HT-29 (cell line): Measurements from ENCODE around the gene DBF4B. TPM values are rescaled to one million over a fixed set of nuclear protein-coding genes. Genes with fewer than 3 reads are reported as not detected.
A peak's percentile ranks its signal among the peaks of the same experiment; 100 is the strongest.

ENCODE experiments used
- DNase-seq: peaks from one replicate; pipeline ENCODE4 v3.0.0-alpha.2; 2015; ENCODE audit warnings: low spot score
- total RNA-seq: library from RNA; depleted of rRNA; stranded (reverse); fragments of >200 nt; shearing (Covaris generic); gene quantifications from 2 replicates; pipeline ENCODE4 v1.2.3, GENCODE V29; 2014

The DBF4B gene
- total RNA-seq, 1 experiment from 2014 or later, result 11.8 TPM

DNA sequence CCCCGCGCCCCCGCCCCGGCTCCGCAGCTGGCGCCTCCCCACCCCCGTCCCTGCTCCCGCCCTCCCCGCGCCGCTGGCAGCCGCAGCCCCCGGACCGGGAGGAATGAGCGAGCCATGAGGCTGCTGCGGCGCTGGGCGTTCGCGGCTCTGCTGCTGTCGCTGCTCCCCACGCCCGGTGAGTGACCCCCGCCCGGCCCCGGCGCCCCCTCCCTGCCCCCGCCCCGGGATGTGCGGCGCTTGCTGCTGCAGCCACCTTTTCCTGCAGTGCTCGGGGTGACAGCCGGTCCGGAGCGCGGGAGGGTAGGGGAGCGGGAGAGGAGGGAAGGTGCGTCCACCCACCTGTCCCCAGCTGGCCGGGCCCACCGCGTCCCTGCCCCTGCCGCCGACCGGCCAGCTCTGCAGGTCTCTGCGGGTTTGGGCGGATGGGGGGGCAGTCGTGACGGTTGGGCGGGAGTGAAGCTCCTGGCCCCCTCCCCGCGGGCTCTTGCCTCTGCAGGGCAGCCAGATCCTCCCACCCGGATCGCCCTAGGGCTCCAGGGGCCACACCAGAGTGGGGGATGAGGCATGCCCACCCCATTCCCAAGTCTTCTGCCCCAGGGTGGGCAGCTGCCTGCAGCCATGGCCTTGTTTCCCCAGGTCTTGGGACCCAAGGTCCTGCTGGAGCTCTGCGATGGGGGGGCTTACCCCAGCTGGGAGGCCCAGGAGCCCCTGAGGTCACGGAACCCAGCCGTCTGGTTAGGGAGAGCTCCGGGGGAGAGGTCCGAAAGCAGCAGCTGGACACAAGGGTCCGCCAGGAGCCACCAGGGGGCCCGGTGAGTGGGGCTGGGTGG is 50.8 kb downstream of the DBF4B start:
- DNase-seq, result no peak

DNA sequence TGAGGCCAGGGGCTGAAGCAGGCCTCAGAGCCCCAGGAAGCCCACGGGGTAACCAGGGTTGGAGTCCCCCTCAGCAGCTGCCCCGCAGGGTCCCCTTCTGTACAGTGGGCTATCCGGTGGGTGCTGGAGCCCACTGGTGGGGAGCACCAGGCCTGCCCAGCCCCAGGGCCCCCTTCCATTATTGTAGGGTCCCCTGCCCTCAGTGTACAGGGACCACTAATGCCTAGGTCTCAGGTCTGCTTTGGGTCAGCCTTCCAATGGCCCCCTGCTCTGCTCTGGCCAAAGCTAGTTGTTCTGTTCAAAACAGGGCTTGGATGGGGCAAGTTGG is 51.4 kb downstream of the DBF4B start:
- no peak for DNase-seq

DNA sequence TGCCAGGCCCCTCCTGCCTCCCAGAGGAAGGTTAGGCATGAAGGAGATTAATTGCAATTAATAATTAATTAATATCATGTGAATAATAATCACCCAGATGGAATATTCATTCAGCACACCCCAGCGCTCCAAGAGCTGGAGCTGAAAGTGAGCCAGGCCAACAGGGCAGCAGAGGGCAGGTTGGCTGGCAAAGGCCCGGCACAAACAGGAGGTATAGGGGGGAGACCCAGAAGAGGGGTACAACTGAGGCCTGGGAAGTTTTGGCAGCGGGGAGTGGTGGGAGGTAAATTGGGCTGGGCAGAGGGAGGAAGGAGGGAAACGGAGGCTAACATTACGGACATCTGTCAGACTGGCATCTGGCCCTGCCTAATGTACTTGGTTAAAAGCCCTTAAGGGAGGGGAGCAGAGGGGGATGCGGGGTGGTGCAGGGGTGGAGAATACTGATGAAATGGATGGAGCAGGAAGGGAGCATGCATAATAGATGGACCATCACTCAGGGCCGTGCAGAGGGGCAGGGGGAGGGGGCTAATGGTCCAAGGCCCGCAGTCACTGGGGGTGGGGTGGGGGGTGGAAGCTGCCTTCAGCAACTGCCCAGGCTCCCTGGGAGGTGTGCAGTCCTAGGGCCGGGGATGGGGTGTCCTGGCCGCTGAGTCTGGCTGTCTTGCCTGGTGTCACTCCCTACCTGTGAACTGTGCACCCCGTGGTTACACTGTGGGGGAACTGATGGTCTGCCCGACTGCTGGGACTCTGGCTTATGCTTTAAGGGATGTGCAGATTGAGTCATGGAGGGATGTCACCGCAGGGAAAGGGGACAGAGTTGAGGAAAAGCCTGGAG is 52.2 kb downstream of the DBF4B start:
- no peak for DNase-seq

DNA sequence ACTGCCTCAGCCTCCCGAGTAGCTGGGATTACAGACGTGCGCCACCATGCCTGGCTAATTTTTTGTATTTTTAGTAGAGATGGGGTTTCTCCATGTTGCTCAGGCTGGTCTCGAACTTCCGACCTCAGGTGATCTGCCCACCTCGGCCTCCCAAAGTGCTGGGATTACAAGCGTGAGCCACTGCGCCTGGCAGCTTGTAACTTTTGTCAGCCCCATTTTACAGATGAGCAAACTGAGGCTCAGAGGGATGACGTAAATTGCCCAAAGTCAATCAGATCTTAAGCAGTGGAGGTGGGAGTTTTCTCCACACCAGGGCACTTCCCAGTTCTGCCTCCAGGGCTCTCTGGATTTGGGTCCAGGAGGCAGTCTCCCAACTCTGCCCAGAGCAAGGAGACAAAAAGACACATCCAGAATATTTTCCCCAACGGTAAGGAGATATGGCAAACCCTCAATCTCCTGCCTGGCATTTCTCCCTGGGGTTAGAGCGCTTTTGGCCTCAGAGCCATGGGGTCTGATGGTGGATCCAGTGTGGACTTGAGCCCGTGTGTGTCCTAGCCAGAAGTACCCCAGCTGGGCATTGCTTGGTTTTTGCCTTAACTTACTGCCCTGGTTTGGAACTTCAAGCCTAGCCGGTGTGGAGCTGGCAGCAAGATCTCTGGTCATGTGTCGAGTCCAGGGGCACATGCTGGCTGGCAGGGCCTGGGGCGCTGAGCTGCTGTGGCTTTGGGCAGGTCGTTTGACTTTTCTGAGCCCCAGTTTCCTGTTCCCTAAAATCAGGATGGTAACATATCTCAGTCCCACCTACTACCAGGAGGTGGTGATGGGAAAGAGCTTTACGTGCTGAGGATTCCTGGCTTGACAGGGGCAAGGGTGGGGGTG is 53.7 kb downstream of the DBF4B start:
- DNase-seq, result no peak

DNA sequence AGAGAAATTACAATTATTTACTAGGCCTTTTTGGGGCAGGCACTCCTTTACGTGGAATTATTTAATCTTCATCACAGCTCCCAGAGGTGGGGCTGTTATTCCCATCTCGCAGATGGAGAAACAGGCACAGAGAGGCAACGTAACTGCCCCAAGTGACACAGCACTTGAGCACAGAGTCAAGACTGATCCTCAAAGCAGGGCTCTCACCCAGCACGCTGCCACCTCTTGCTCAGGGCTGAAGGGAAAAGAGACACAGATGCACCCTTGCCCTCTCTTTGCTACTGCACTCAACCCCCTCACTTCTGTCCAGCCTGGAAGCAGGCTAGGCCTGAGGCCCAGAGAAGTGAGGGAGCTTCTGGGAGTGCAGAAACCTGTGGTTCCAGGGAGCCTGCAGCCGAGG is 54.7 kb downstream of the DBF4B start:
- DNase-seq, result no peak

DNA sequence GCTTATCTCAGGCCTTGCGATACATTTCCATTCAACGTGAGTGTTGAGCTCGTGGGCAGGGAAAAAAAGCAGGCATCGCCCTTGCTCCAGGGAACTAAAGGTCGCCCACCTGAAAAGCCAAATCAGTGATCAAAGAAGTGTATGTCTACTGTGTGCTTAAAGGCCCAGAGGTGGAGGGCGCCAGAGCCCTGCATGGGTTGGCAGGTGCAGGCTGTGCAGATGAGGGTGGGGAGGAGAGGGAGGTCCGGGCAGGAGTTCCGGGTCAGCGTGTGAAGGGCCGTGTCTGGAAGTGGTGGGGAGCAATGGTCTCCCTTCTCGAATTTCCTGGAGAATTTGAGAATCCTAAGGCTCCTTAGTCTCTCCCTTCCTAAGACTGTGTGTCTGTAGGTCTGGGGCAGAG is 57.5 kb downstream of the DBF4B start:
- DNase-seq, result no peak

DNA sequence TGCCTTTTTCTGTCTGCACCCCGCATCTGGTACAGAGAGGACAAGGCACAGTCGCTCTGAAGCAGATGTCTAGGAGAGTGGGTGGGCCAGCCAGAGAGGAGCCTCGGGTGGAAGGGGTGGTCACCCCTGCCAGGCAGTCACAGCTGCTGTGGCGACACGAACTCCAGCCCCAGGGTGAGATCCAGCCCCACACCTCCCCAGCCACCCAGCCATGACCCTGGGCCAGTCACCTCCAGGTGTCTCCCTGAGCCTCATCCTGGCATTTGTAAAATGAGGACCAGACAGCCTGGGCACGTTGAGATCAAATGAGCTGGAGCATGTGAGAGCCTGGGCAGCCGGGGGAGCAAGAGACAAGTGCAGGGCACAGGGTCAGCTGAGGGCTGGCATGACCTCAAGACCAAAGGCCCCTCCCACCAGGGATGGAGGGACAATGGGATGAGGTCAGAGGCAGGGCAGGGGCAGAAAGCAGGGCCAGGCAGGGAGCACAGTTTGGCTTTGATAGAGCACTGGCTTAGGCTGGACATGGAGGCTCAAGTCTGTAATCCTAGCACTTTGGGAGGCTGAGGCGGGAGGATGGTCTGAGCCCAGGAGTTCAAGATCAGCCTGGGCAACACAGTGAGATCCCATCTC is 58.1 kb downstream of the DBF4B start:
- DNase-seq, result no peak

DNA sequence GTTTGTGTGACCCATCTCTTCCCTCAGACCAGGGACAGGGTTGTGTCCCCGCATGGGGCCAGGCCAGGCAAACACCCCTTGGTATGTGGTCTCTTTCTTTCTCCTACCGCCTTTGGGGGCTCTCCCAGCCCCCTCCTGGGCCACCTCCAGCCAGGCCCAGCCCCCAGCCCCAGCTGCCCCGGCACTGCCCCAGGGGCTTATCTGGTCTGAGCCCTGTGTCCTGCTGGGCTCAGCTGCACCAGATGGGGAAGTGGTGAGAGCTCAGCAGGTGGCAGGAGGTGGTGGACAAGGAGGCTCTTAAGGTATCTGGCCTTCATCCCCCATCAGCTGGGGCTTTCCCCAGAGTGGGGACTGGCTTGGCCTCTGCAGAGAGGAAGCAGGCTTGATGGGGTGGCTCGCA is 59.0 kb downstream of the DBF4B start:
- DNase-seq, result no peak

DNA sequence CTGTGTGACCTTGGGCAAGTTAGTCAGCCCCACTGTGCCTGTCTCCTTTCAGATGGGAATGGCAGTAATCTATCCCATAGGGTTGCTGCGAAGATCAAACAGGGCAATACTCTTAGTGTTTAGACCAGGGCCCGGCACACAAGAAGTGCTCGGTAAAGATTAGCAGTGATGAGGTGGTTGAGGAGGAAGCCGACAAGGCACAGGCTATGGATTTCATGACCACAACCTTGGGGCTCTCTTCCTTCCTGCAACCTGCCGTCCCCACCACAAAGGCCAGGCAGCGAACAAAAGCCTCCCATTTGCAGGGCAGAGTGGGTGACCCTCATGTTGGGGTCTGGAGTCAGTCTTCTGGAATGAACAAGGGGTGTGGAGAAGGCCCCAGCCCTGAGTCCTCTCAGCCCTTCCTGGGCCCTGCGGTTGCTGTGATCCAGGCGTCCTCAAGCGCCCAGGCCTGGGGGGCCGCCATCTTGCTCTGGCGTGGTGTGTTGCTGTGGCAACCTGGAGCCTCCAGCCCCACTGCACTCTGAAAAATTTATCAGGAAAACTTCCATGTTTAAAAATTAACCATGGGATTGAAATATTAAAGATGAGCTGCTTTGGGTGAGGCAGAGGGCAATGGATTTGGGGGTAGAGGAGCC is 60.2 kb downstream of the DBF4B start:
- DNase-seq, result no peak

DNA sequence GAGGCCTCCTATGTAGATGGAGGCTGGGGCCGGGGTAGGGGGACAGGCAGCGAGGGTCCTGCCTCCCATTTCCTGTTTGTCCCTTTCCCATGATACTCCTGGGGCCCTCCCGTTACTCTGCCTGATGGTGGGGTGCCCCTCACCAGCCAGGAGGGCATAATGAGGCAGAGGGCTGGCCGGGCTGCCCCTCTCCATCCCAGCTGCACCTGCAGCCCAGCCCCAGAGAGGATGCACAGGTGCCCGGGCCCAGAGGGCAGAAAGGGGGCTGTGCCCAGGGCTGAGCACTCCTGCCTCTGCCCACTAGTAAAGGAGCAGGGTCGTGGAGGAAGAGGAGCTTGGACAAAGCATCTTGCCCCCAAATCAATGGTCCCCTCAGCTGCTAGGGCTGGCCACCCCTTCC is 60.8 kb downstream of the DBF4B start:
- DNase-seq, result no peak

DNA sequence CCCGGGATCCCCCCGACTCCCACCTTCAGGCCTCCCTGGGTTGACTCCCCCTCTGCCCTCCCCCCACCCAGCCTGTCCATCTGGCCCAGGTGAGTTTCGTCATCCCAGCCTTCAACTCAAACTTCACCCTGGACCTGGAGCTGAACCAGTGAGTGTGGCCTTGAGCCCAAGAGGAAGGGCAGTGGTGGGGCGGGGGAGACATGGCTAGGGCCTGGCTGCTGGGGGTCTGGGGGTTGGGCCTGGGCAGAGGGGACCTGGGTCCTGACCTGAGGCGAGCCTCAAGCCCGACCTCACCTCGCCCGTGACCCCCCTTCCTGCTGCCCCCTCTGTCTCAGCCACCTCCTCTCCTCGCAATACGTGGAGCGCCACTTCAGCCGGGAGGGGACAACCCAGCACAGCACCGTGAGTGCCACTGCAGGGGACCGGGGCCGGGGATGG is 61.2 kb downstream of the DBF4B start:
- DNase-seq, result no peak

DNA sequence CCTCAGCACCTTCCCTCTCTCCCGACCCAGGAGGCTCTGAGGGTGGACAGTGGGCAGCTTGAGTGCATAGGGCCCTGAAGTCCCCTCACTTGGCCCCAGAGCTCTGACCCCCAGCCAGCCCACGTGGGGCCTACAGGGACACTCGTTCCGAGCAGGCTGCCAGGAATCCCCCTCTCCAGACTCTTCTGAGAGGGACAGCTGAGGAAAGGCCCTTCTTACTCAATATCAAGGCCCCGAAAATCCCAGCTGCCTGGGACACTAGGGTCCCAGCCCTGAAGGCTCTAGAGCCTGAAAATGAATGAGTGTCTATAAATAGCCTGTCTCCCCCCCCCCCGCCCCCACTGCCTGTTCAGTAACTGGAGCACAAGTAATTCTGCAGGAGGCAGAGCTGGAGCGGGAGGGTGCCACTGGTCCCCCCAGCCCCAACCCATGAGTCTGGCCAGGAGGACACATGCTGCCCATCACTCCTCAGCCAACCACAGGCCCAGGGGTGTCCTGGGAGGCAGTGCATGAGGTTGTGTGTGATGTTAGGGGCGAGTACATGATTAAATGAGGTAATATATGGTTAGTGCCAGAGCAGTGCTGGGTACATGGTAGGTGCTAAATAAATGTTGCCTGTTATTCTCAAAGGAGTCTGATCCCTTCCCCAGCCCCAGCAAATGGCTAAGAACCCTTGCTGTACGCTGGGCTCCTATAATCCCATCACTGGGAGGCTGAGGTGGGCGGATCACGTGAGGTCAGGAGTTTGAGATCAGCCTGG is 61.9 kb downstream of the DBF4B start:
- no peak for DNase-seq

DNA sequence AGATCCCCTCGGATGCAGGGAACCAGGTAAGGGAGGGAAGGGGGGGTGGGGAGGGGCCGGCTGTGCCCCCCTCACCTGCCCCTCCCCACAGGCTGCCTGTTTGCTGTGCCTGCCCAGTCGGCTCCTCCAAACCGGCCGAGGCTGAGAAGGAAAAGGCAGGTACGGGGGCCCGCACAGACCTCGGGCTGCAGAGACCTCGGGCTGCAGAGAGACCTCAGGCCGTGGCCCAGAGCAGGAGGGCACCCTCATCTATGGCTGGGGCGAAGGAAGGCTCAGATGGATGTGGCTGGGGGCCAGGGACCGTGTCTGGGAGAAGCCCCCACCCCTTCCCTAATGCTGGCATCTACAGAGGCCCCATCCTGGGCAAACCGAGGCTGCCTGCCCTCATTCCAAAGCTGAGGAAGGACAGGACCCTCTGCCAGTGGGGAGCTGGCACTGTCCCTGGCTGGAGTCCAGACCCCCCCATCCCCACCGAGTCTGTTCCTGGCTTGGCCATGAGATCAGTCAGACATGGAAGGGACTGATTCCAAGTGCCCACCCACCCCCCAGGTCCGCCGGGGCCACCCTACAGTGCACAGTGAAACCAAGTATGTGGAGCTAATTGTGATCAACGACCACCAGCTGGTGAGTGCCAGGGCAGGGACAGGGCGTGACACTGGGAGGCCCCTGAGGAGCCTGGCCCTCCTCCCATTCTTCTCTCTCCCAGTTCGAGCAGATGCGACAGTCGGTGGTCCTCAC is 64.0 kb downstream of the DBF4B start:
- no peak for DNase-seq

DNA sequence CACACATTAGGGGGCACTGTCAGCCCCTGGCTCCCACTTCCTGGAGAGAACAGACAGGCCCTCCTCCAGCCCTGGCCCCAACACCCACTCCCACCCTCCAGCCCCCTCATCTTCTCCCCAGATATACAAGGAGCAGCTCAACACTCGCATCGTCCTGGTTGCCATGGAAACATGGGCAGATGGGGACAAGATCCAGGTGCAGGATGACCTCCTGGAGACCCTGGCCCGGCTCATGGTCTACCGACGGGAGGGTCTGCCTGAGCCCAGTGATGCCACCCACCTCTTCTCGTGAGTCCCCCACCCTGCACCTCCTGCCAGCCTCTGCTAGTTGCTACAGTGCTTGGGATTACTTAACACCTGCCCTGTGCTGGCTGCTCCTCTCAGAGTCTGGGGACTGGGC is 64.7 kb downstream of the DBF4B start:
- no peak for DNase-seq

DNA sequence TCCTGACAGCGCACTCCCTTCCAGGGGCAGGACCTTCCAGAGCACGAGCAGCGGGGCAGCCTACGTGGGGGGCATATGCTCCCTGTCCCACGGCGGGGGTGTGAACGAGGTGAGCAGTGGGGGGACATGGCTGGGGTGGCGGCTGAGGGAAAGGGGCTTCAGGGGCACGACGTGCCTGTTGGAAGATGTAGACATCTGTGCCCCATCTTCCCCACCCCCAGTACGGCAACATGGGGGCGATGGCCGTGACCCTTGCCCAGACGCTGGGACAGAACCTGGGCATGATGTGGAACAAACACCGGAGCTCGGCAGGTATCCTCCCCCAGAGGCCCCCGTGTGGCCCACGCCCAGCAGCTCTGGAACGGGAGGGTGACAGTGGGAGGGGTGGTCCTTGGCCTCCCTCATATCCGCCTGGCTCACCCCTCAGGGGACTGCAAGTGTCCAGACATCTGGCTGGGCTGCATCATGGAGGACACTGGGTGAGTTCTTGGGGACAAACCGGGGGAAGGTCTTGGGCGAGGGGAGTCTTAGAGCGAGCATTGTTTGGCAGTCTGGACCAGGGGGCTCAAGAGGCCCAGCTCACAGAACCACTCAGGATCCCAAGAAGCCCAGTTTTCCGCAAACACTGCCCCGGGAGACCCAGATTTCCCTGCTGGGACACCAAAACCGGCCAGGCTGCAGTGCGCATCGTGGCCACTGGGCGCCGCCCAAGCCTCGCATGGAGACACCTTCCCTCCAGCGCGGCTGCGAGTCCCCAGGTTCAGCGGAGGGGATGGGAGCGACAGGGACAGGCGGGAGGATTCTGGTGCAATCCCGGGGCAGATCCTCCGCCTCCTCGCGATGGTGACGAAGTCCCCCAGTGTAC is 66.0 kb downstream of the DBF4B start:
- peak; percentile 91 for DNase-seq

DNA sequence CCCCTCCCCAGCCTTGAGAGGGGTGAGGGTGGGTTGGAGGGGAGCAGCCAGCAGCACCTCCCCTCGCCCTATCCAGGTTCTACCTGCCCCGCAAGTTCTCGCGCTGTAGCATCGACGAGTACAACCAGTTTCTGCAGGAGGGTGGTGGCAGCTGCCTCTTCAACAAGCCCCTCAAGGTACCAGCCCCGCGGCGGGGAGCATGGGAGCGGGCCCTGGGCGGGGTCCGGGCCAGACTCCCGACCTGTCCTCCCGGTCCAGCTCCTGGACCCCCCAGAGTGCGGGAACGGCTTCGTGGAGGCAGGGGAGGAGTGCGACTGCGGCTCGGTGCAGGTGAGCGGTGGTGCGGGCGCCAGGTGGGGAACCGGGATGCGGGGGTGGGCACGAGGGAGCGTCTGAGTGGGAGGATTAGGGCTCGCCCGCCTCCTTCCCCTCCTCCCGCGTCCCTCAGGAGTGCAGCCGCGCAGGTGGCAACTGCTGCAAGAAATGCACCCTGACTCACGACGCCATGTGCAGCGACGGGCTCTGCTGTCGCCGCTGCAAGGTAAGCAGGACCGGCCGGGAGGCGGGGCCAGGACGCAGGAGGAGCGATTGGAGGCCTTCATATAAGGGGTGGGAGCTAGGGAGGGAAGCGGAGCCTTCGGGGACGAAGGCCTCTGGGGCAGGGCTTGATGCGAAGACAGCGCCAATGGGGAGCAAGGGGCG is 66.8 kb downstream of the DBF4B start:
- no peak for DNase-seq

DNA sequence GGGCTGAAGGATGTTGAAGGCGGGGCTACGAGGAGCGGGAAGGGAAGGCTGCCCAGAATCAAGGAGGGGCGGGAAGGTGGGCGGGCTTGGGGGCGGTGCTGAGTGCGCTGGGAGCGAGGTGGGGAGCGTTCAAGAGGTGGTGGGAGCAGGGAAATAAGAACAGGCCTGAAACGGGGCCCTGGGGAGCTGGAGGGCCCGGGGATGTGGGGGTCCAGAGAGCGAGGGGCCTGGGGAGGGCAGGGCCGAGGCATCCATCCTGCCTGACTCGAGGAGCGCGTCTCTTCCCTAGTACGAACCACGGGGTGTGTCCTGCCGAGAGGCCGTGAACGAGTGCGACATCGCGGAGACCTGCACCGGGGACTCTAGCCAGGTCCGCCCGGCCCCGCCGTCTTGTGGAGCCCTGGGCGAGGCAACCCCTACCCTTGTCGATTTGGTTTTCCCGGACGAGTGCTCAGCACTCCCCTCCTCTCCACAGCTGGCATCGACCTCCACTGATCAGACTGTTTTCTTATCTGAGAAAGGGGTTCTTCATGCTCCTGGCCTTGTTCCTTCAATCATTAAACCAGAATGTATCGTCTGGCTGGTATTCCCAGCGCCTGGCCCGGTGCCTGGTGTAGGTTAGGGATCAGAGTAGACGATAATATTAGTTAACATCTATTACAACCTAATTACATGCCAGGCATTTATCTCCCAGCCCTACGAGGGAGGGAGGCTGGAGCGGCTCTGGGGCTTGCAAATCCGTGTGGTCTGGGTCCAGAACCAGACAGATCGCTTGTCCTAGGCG is 67.6 kb downstream of the DBF4B start:
- peak; percentile 98 for DNase-seq
